NB4 (cell line): ENCODE data around the gene ZFP3.
"Not testable (repeated sequence)": the region's sequence is repeated elsewhere in the genome, so short reads cannot be mapped to it uniquely, and the experiment has no call there.

ENCODE experiments used
- CTCF ChIP-seq: IDR thresholded peaks from one replicate; pipeline ENCODE4 v1.5.1; 2012; ENCODE audit warnings: low read depth, low read length
- MAX ChIP-seq: IDR thresholded peaks from 2 replicates; pipeline ENCODE4 v1.6.1; 2011; ENCODE audit warnings: low read depth, low read length
- MYC ChIP-seq: IDR thresholded peaks from 2 replicates; pipeline ENCODE4 v1.6.1; 2011; ENCODE audit warnings: low read depth, low read length
- POLR2A ChIP-seq: IDR thresholded peaks from 2 replicates; pipeline ENCODE4 v1.6.1; 2011; ENCODE audit warnings: mild to moderate bottlenecking; ENCODE audit not compliant: insufficient read length; ENCODE audit errors: extremely low read depth

GRCh38 chr17:5077275-5077674, 992 bp upstream of the ZFP3 start:
- TF ChIP-seq CTCF, POLR2A, MAX, MYC: not testable (repeated sequence)
